ENCODE data around the gene RYR1. TPM values are rescaled to one million over a fixed set of nuclear protein-coding genes. Genes with fewer than 3 reads are reported as not detected.

RYR1 gene
- total and polyA plus RNA-seq, 4 donors: 2.8 to 7.6 (median 4.0) TPM

DNA sequence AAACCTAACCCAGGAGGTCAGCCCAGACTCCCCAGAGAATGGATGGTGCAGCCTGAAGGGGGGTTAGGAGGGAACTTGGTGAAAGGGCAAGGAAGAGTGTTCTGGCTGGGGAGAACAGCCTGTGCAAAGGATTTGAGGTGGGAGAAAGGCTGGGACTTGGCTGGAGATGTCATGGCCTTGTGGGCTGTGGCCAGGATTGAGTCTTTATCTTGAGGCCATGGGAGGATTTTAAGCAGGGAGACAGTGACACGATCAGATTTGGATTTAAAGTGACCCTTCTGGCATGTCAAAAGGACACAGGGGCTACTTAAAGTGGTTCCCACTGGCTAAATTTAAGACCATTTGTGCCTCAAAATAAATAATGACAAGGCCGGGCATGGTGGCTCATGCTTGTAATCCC is 154.6 kb downstream of the RYR1 start:
- no peak for DNase-seq
- H3K27me3 ChIP-seq (ENCODE audit: control insufficient read depth in 3 of 3, insufficient read depth in 3 of 3, low read length in 2 of 3): no peaks in the 10 kb centered on the region
- H3K9ac ChIP-seq (ENCODE audit: insufficient read depth in 1 of 2, low read length in 2 of 2): no peak overlapping the region
- no peaks in the 10 kb centered on the region for H3K9me3 ChIP-seq (ENCODE audit: control insufficient read depth in 4 of 4, insufficient read depth in 3 of 4, low read length in 3 of 4)
- H3K27ac ChIP-seq (ENCODE audit: low read depth in 1 of 2, low read length in 1 of 2): no peak overlapping the region
- no peaks in the 10 kb centered on the region for H3K36me3 ChIP-seq (ENCODE audit: control insufficient read depth in 4 of 4, insufficient read depth in 4 of 4, low read length in 4 of 4)
- no peak overlapping the region for H3K4me3 ChIP-seq
- ATAC-seq (ENCODE audit: insufficient read depth, low FRiP score): no peak
- 86 to 92% methylated on average over 2 of the region's 2 CpGs for WGBS, 2 donors
- TF ChIP-seq, protein P1, sequence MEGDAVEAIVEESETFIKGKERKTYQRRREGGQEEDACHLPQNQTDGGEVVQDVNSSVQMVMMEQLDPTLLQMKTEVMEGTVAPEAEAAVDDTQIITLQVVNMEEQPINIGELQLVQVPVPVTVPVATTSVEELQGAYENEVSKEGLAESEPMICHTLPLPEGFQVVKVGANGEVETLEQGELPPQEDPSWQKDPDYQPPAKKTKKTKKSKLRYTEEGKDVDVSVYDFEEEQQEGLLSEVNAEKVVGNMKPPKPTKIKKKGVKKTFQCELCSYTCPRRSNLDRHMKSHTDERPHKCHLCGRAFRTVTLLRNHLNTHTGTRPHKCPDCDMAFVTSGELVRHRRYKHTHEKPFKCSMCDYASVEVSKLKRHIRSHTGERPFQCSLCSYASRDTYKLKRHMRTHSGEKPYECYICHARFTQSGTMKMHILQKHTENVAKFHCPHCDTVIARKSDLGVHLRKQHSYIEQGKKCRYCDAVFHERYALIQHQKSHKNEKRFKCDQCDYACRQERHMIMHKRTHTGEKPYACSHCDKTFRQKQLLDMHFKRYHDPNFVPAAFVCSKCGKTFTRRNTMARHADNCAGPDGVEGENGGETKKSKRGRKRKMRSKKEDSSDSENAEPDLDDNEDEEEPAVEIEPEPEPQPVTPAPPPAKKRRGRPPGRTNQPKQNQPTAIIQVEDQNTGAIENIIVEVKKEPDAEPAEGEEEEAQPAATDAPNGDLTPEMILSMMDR (IDR thresholded peaks at IDR 0.05; ENCODE audit: control extremely low read depth, extremely low read depth): no peak
- H3K4me1 ChIP-seq (ENCODE audit: control insufficient read depth in 5 of 5, insufficient read depth in 5 of 5, low read length in 5 of 5): no peaks in the 10 kb centered on the region

DNA sequence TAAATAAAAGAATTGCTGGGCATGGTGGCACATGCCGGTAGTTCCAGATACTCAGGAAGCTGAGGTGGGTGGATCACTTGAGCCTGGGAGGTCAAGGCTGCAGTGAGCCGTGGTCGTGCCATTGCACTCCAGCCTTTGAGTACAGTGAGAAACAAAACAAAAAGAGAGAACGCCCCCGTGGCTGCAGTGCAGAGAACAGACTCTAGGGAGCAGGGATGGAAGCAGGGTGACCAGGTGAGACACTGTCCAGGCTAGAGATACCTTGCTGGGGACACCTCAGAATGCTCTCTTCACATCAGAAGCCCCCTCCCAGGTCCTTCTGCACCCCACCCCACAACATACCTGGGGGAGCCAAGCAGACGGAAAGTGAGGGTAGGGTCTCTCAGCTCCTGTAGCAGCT is 159.4 kb downstream of the RYR1 start:
- ATAC-seq (ENCODE audit: insufficient read depth, low FRiP score): no peak
- 68 to 92% methylated on average over 6 of the region's 6 CpGs for WGBS, 2 donors

DNA sequence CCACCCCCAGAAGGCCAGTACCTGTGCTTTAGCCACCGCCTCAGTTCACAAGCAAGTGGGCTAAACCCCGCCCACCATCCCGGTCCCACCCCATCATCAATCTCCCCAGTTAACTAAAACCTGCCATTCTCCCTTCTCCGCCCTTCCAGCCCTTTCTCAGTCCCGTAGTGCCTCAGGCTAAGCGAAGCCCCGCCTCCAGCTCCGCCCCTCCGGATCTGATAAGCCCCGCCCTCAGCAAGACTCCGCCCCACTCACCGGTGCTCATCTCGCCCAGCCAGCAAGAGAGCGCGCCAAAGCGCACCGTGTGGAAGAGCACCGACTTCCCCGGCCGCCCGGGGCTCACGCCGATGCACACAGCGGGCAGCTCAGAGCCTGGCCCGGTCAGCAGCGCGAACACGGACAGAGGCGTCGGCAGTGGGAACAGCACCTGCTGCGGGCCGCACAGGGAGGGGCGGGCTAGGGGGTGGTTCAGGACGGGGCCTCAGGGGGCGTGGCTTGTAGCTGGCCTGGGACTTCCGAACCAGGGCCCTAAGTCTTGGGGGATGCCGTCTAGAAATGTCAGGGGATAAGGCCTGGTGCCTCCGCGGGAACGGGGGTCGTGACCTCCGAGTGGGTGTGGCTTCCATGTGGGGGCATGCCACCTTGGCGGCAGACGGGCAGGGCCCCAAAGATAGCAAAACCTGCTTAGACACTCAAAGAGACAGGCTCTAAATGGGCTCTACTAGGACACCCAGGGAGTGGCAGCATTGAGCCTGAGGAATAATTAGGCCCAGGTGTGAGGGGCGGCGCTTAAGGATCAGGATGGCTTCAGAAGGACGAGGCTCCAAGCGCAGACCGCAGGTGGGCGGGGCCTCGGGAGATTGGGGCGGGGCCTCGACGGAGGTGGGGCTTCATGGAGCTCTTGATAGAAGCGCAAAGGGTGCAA is 162.8 kb downstream of the RYR1 start:
- Histone ChIP-seq H3K9me3 (ENCODE audit: control insufficient read depth in 4 of 4, insufficient read depth in 3 of 4, low read length in 3 of 4) (no peaks in the 10 kb centered on the region), H3K27ac (ENCODE audit: low read depth in 1 of 2, low read length in 1 of 2) (no peak overlapping the region), H3K36me3 (ENCODE audit: control insufficient read depth in 4 of 4, insufficient read depth in 4 of 4, low read length in 4 of 4) (no peaks in the 10 kb centered on the region), H3K4me1 (ENCODE audit: control insufficient read depth in 5 of 5, insufficient read depth in 5 of 5, low read length in 5 of 5) (peaks cover 0 to 3% (median 0%) of the 10 kb centered on the region in 5 donors), H3K4me3 (no peak overlapping the region), H3K9ac (ENCODE audit: insufficient read depth in 1 of 2, low read length in 2 of 2) (no peak overlapping the region), H3K27me3 (ENCODE audit: control insufficient read depth in 3 of 3, insufficient read depth in 3 of 3, low read length in 2 of 3) (no peaks in the 10 kb centered on the region)
- ATAC-seq (ENCODE audit: insufficient read depth, low FRiP score) (no peak), DNase-seq (peak; percentile 14 to 45 (median 22))
- TF ChIP-seq, protein P1 (IDR thresholded peaks at IDR 0.05; ENCODE audit: control extremely low read depth, extremely low read depth): no peak
- WGBS, 2 donors: 42 to 63% methylated on average over 55 of the region's 55 CpGs

More for the DNA sequence above, 159.4 kb downstream of the RYR1 start:
- DNase-seq: no peak
- no peak overlapping the region for H3K4me3 ChIP-seq
- H3K9ac ChIP-seq (ENCODE audit: insufficient read depth in 1 of 2, low read length in 2 of 2): no peak overlapping the region
- H3K27me3 ChIP-seq (ENCODE audit: control insufficient read depth in 3 of 3, insufficient read depth in 3 of 3, low read length in 2 of 3): no peaks in the 10 kb centered on the region
- no peaks in the 10 kb centered on the region for H3K9me3 ChIP-seq (ENCODE audit: control insufficient read depth in 4 of 4, insufficient read depth in 3 of 4, low read length in 3 of 4)
- H3K27ac ChIP-seq (ENCODE audit: low read depth in 1 of 2, low read length in 1 of 2): no peak overlapping the region
- peaks cover 0 to 3% (median 0%) of the 10 kb centered on the region in 5 donors for H3K4me1 ChIP-seq (ENCODE audit: control insufficient read depth in 5 of 5, insufficient read depth in 5 of 5, low read length in 5 of 5)
- H3K36me3 ChIP-seq (ENCODE audit: control insufficient read depth in 4 of 4, insufficient read depth in 4 of 4, low read length in 4 of 4): no peaks in the 10 kb centered on the region
- TF ChIP-seq, protein P1 (IDR thresholded peaks at IDR 0.05; ENCODE audit: control extremely low read depth, extremely low read depth): no peak
